ENCODE measurements around the gene ATE1. TPM values are rescaled to one million over a fixed set of nuclear protein-coding genes. Genes with fewer than 3 reads are reported as not detected.

ATE1 gene
- total and polyA plus RNA-seq, 2 donors (not counting 1 experiment from before 2014, with no cell fraction given), result 8.2 to 32.0 TPM

- no peak overlapping the region for H3K27ac Mint-ChIP-seq
- CTCF ChIA-PET, result no interaction called here
- no peaks in the 10 kb centered on the region for H3K9me3 Mint-ChIP-seq (ENCODE audit: insufficient read depth)
Measured at GRCh38 chr10:121822180-121822579, 105.7 kb downstream of the ATE1 start.

GRCh38 chr10:121819049-121819448 is 108.8 kb downstream of the ATE1 start:
- no CpG with 5 or more reads among the region's 2 CpGs for WGBS (ENCODE audit: insufficient coverage)

More at GRCh38 chr10:121822180-121822579, 105.7 kb downstream of the ATE1 start:
- DNase-seq (no peak), ATAC-seq (ENCODE audit: low read depth) (no peak)
- H3K4me1 Mint-ChIP-seq, result no peaks in the 10 kb centered on the region
- Histone ChIP-seq H4K20me1 (ENCODE audit: control insufficient read depth, insufficient read depth, low read length, poor library complexity, severe bottlenecking) (no peaks in the 10 kb centered on the region), H3K27ac (ENCODE audit: low read length in 2 of 2) (no peak overlapping the region), H3K4me1 (ENCODE audit: control insufficient read depth in 2 of 2, insufficient read depth in 2 of 2, low read length in 2 of 2) (no peaks in the 10 kb centered on the region), H3K9me3 (ENCODE audit: control extremely low read depth in 1 of 3, control insufficient read depth in 2 of 3, insufficient read depth in 1 of 3, low read length in 2 of 3) (peaks cover 0 to 6% (median 0%) of the 10 kb centered on the region in 3 donors), H3K79me2 (ENCODE audit: control insufficient read depth, insufficient read depth, low read length) (no peaks in the 10 kb centered on the region), H3K36me3 (replicated peaks in 1 of 2; ENCODE audit: control extremely low read depth in 1 of 2, control insufficient read depth in 1 of 2, extremely low read depth in 1 of 2, insufficient read depth in 2 of 2, low read length in 1 of 2) (peaks cover 0 to under 1% of the 10 kb centered on the region in 2 experiments), H3K4me3 (ENCODE audit: control extremely low read depth in 1 of 5, extremely low read depth in 1 of 5, insufficient read depth in 1 of 5, low read depth in 2 of 5, low read length in 4 of 5) (no peak overlapping the region), H3K27me3 (replicated peaks in 1 of 4; ENCODE audit: control extremely low read depth in 1 of 4, control insufficient read depth in 3 of 4, insufficient read depth in 4 of 4, low read length in 3 of 4) (no peaks in the 10 kb centered on the region), H2AFZ (ENCODE audit: insufficient read depth, low read depth, low read length, poor library complexity, severe bottlenecking) (no peak overlapping the region), H3K4me2 (replicated peaks; ENCODE audit: low read depth, low read length, poor library complexity, severe bottlenecking) (no peak overlapping the region), H3K9ac (ENCODE audit: low read length) (no peak overlapping the region)
- no peak for TF ChIP-seq EZH2 (IDR thresholded peaks at IDR 0.05; ENCODE audit: borderline replicate concordance, insufficient read depth, low read depth, low read length, poor library complexity, severe bottlenecking)
- no peak for TF ChIP-seq CTCF (IDR thresholded peaks at IDR 0.05)
- WGBS (ENCODE audit: insufficient coverage), result no CpG with 5 or more reads among the region's 1 CpG
- intact Hi-C loops (cut with micrococcal nuclease), result no loop called here
- POLR2A ChIA-PET, result no interaction called here
- no peaks in the 10 kb centered on the region for H3K27me3 Mint-ChIP-seq
- no peak overlapping the region for H3K4me3 Mint-ChIP-seq

More at GRCh38 chr10:121819049-121819448, 108.8 kb downstream of the ATE1 start:
- Histone ChIP-seq H3K9me3 (ENCODE audit: control extremely low read depth in 1 of 3, control insufficient read depth in 2 of 3, insufficient read depth in 1 of 3, low read length in 2 of 3) (no peaks in the 10 kb centered on the region), H3K27me3 (replicated peaks in 1 of 4; ENCODE audit: control extremely low read depth in 1 of 4, control insufficient read depth in 3 of 4, insufficient read depth in 4 of 4, low read length in 3 of 4) (no peaks in the 10 kb centered on the region), H2AFZ (ENCODE audit: insufficient read depth, low read depth, low read length, poor library complexity, severe bottlenecking) (no peak overlapping the region), H3K9ac (ENCODE audit: low read length) (no peak overlapping the region), H3K79me2 (ENCODE audit: control insufficient read depth, insufficient read depth, low read length) (no peaks in the 10 kb centered on the region), H3K27ac (ENCODE audit: low read length in 2 of 2) (no peak overlapping the region), H3K36me3 (replicated peaks in 1 of 2; ENCODE audit: control extremely low read depth in 1 of 2, control insufficient read depth in 1 of 2, extremely low read depth in 1 of 2, insufficient read depth in 2 of 2, low read length in 1 of 2) (peaks cover 0 to 1% of the 10 kb centered on the region in 2 experiments), H3K4me1 (ENCODE audit: control insufficient read depth in 2 of 2, insufficient read depth in 2 of 2, low read length in 2 of 2) (no peaks in the 10 kb centered on the region), H4K20me1 (ENCODE audit: control insufficient read depth, insufficient read depth, low read length, poor library complexity, severe bottlenecking) (no peaks in the 10 kb centered on the region), H3K4me2 (replicated peaks; ENCODE audit: low read depth, low read length, poor library complexity, severe bottlenecking) (no peak overlapping the region), H3K4me3 (ENCODE audit: control extremely low read depth in 1 of 5, extremely low read depth in 1 of 5, insufficient read depth in 1 of 5, low read depth in 2 of 5, low read length in 4 of 5) (no peak overlapping the region)
- Mint-ChIP-seq H3K9me3 (ENCODE audit: insufficient read depth) (no peaks in the 10 kb centered on the region), H3K27ac (no peak overlapping the region), H3K4me1 (no peaks in the 10 kb centered on the region), H3K4me3 (no peak overlapping the region), H3K27me3 (no peaks in the 10 kb centered on the region)
- intact Hi-C loops (cut with micrococcal nuclease), result no loop called here
- no peak for ATAC-seq (ENCODE audit: low read depth)
- POLR2A ChIA-PET, result no interaction called here
- TF ChIP-seq EZH2 (IDR thresholded peaks at IDR 0.05; ENCODE audit: borderline replicate concordance, insufficient read depth, low read depth, low read length, poor library complexity, severe bottlenecking) (no peak), CTCF (IDR thresholded peaks at IDR 0.05) (no peak)
- CTCF ChIA-PET, result no interaction called here
- no peak for DNase-seq

All from B cell (primary cell).